GM12892 (cell line): ENCODE measurements around the gene SNAPC5.

Experiments used
- POLR2A ChIP-seq: IDR thresholded peaks from 2 replicates; pipeline ENCODE4 v1.6.1; 2011; ENCODE audit warnings: low read depth, low read length, control low read depth
- POLR2AphosphoS5 ChIP-seq: IDR thresholded peaks from 2 replicates; pipeline ENCODE4 v1.6.1; 2011; ENCODE audit warnings: low read depth, low read length, control low read depth
- TAF1 ChIP-seq: IDR thresholded peaks from 2 replicates; pipeline ENCODE4 v1.6.1; 2011; ENCODE audit warnings: low read depth, mild to moderate bottlenecking, control low read depth, low read length, borderline replicate concordance

GRCh38 chr15:66456211-66456610, 41.4 kb downstream of the SNAPC5 start:
- TF ChIP-seq TAF1 (no peak), POLR2A (no peak), POLR2AphosphoS5 (no peak)
